Neural progenitor cell (in vitro differentiated cells): ENCODE measurements around the gene DEXI. TPM values are rescaled to one million over a fixed set of nuclear protein-coding genes. Genes with fewer than 3 reads are reported as not detected.

Source experiments
- DNase-seq: peaks from one replicate; pipeline ENCODE4 v3.0.0-alpha.2; 2016; ENCODE audit warnings: low spot score
- H2AFZ ChIP-seq: fragments of 200-600 bp; sonication (generic); replicated peaks from 2 replicates; pipeline ENCODE4 v1.6.1; 2016; ENCODE audit warnings: antibody characterized with exemption
- H3F3A ChIP-seq: fragments of 200-600 bp; sonication (generic); 2 replicates; pipeline ENCODE4 v1.6.1; 2016; ENCODE audit warnings: antibody characterized with exemption, low read depth
- H3K27ac ChIP-seq: fragments of 200-600 bp; sonication (generic); 2 replicates; pipeline ENCODE4 v1.5.1; 2016; ENCODE audit warnings: mild to moderate bottlenecking
- H3K27me3 ChIP-seq: fragments of 200-600 bp; sonication (generic); 2 replicates; pipeline ENCODE4 v1.6.1; 2016; ENCODE audit warnings: mild to moderate bottlenecking, moderate library complexity
- H3K36me3 ChIP-seq: fragments of 200-600 bp; sonication (generic); 2 replicates; pipeline ENCODE4 v1.5.1; 2016
- H3K4me1 ChIP-seq: fragments of 200-600 bp; sonication (generic); 2 replicates; pipeline ENCODE4 v1.6.1; 2016; ENCODE audit warnings: mixed run types
- H3K4me2 ChIP-seq: fragments of 200-600 bp; sonication (generic); 2 replicates; pipeline ENCODE4 v1.6.1; 2016
- H3K4me3 ChIP-seq: fragments of 200-600 bp; sonication (generic); 2 replicates; pipeline ENCODE4 v1.5.1; 2016
- H3K79me2 ChIP-seq: fragments of 200-600 bp; sonication (generic); 2 replicates; pipeline ENCODE4 v1.6.1; 2016; ENCODE audit warnings: low read depth
- H3K9ac ChIP-seq: fragments of 200-600 bp; sonication (generic); 2 replicates; pipeline ENCODE4 v1.6.1; 2016
- H3K9me3 ChIP-seq: fragments of 200-600 bp; sonication (generic); 2 replicates; pipeline ENCODE4 v1.5.1; 2016; ENCODE audit warnings: low read depth
- H4K20me1 ChIP-seq: fragments of 200-600 bp; sonication (generic); 2 replicates; pipeline ENCODE4 v1.6.1; 2016; ENCODE audit warnings: low read depth
- H3K27ac Mint-ChIP-seq: 3 replicates; pipeline ENCODE4 v1.8.0; 2021; ENCODE audit warnings: mixed read lengths
- H3K27me3 Mint-ChIP-seq: 2 replicates; pipeline ENCODE4 v1.8.0; 2022; ENCODE audit warnings: low read depth, mild to moderate bottlenecking, inconsistent platforms, moderate library complexity, mixed read lengths; ENCODE audit not compliant: insufficient read depth
- H3K36me3 Mint-ChIP-seq: 3 replicates; pipeline ENCODE4 v1.8.0; 2021; ENCODE audit warnings: mixed read lengths
- H3K4me1 Mint-ChIP-seq: 3 replicates; pipeline ENCODE4 v1.8.0; 2021; ENCODE audit warnings: mixed read lengths
- H3K4me3 Mint-ChIP-seq: 3 replicates; pipeline ENCODE4 v1.8.0; 2021; ENCODE audit warnings: mild to moderate bottlenecking, moderate library complexity, mixed read lengths
- H3K9me3 Mint-ChIP-seq: 3 replicates; pipeline ENCODE4 v1.8.0; 2020; ENCODE audit warnings: mixed read lengths
- EZH2 ChIP-seq: fragments of 200-600 bp; sonication (generic); IDR thresholded peaks from 2 replicates; pipeline ENCODE4 v1.6.1; 2017; ENCODE audit warnings: antibody characterized with exemption, mild to moderate bottlenecking, moderate library complexity
- EZH2phosphoT487 ChIP-seq: fragments of 200-600 bp; sonication (generic); IDR thresholded peaks from 2 replicates; pipeline ENCODE4 v1.6.1; 2017; ENCODE audit warnings: antibody characterized with exemption
- total RNA-seq: library from RNA; depleted of rRNA; stranded (reverse); fragments of >200 nt; gene quantifications from 2 replicates; pipeline ENCODE4 v1.2.3, GENCODE V29; 2015; ENCODE audit warnings: low replicate concordance
- TF ChIP-seq, protein P1 (sequence below): fragments of 200-600 bp; sonication (generic); IDR thresholded peaks from 2 replicates; pipeline ENCODE4 v1.5.1; 2017; ENCODE audit warnings: antibody characterized with exemption, mild to moderate bottlenecking

The DEXI gene
- total RNA-seq, 1 donor from 2014 or later = 16.4 TPM

DNA sequence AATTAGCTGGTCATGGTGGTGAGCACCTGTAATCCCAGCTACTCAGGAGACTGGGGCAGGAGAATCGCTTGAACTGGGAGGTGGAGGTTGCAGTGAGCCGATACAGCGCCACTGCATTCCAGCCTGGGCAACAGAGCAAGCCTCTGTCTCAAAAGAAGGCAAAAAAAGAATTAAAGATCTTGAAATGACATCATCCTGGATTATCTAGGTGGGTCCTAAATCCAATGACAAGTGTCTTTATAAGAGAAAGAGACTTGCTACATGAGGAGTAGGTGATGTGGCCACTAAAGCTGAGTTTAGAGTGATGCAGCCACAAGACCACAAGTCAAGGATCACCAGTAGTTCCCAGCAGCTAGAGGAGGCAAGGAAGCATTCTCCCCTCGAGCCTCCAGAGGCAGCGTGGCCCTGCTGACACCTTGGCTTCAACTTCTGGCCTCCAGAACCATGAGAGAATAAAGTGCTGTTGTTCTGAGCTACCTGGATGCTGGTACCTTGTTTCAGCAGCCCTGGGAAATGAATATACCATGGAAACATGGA lies 49.4 kb downstream of the DEXI start:
- H4K20me1 ChIP-seq = peaks cover 10% of the 10 kb centered on the region
- no peaks in the 10 kb centered on the region for H3K27me3 ChIP-seq
- H2AFZ ChIP-seq = no peak overlapping the region
- H3K4me3 Mint-ChIP-seq = no peak overlapping the region
- no peak overlapping the region for H3K4me3 ChIP-seq
- no peaks in the 10 kb centered on the region for H3K36me3 ChIP-seq
- no peak overlapping the region for H3K4me2 ChIP-seq
- no peaks in the 10 kb centered on the region for H3K36me3 Mint-ChIP-seq
- H3K27ac ChIP-seq = no peak overlapping the region
- H3K27me3 Mint-ChIP-seq = peaks cover 10% of the 10 kb centered on the region
- H3F3A ChIP-seq = no peaks in the 10 kb centered on the region
- H3K9ac ChIP-seq = no peak overlapping the region
- no peaks in the 10 kb centered on the region for H3K4me1 ChIP-seq
- H3K79me2 ChIP-seq = no peaks in the 10 kb centered on the region
- H3K9me3 ChIP-seq = no peaks in the 10 kb centered on the region
- no peaks in the 10 kb centered on the region for H3K9me3 Mint-ChIP-seq
- H3K4me1 Mint-ChIP-seq = no peaks in the 10 kb centered on the region
- no peak overlapping the region for H3K27ac Mint-ChIP-seq
- DNase-seq = no peak
- TF ChIP-seq, protein P1, sequence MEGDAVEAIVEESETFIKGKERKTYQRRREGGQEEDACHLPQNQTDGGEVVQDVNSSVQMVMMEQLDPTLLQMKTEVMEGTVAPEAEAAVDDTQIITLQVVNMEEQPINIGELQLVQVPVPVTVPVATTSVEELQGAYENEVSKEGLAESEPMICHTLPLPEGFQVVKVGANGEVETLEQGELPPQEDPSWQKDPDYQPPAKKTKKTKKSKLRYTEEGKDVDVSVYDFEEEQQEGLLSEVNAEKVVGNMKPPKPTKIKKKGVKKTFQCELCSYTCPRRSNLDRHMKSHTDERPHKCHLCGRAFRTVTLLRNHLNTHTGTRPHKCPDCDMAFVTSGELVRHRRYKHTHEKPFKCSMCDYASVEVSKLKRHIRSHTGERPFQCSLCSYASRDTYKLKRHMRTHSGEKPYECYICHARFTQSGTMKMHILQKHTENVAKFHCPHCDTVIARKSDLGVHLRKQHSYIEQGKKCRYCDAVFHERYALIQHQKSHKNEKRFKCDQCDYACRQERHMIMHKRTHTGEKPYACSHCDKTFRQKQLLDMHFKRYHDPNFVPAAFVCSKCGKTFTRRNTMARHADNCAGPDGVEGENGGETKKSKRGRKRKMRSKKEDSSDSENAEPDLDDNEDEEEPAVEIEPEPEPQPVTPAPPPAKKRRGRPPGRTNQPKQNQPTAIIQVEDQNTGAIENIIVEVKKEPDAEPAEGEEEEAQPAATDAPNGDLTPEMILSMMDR = no peak
- no peak for TF ChIP-seq EZH2phosphoT487

DNA sequence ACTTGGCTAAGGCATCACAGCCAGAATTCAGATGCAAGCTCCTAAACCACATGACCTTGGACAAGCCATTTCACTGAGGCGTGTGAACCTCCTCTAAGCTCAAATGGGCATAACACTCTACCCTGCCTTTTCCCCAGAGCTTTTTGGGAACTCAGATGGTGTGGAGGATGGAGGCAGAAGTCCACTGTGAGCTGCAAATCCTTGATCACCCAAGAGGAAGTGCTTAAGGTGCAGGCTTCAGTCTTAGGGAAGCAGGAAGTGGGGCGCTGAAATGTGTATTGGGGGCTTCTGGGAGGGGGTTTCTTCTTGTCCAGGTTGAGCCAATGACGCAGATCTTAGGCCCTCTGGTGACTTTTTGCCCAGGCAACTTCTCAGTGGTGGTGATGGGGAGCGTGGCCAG lies 52.4 kb downstream of the DEXI start:
- no peaks in the 10 kb centered on the region for H3K9me3 ChIP-seq
- H3K27ac ChIP-seq = no peak overlapping the region
- Mint-ChIP-seq H3K4me3 (no peak overlapping the region), H3K27ac (no peak overlapping the region), H3K9me3 (no peaks in the 10 kb centered on the region), H3K27me3 (peaks cover 14% of the 10 kb centered on the region), H3K36me3 (no peaks in the 10 kb centered on the region), H3K4me1 (no peaks in the 10 kb centered on the region)
- H2AFZ ChIP-seq = no peak overlapping the region
- no peaks in the 10 kb centered on the region for H3K4me1 ChIP-seq
- no peaks in the 10 kb centered on the region for H3K36me3 ChIP-seq
- no peak overlapping the region for H3K4me3 ChIP-seq
- no peak overlapping the region for H3K9ac ChIP-seq
- TF ChIP-seq, protein P1 = no peak
- TF ChIP-seq EZH2phosphoT487 (no peak), EZH2 (no peak)
- no peaks in the 10 kb centered on the region for H3F3A ChIP-seq
- no peak for DNase-seq
- peaks cover 6% of the 10 kb centered on the region for H4K20me1 ChIP-seq
- H3K79me2 ChIP-seq = no peaks in the 10 kb centered on the region
- H3K27me3 ChIP-seq = no peaks in the 10 kb centered on the region
- no peak overlapping the region for H3K4me2 ChIP-seq

DNA sequence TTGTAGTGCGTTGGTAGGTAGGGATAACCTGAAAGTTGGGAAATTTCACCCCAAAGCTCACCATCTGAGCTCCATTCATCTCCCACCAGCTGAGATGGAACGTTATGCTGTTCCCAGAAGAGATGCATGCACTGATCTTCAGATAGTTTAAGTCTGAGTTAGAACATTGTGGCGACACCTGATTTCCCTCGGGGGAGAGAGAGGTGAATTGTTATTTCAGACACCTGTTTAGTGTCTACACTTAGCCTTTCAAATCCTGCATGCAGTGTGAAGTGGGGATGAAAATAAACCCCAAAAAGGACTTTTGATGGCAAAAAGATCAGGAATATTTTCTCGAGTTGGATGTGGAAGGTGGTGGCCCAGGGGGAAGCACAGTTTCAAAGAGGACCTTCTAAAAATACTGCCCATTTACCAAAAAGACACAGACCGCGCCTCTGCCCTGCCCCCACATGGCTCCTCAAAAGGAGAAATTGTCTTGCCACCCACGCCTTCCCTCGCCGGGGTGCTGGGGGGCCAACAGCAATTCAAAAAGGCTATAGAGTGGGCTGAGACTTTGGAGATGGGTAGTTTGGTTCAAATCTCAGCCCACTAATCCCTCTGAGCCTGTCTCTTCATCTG lies 53.8 kb downstream of the DEXI start:
- no peak overlapping the region for H2AFZ ChIP-seq
- peaks cover 14% of the 10 kb centered on the region for H3K27me3 Mint-ChIP-seq
- H3K36me3 Mint-ChIP-seq = no peaks in the 10 kb centered on the region
- H3K9me3 ChIP-seq = no peaks in the 10 kb centered on the region
- no peak for DNase-seq
- no peak overlapping the region for H3K27ac Mint-ChIP-seq
- no peaks in the 10 kb centered on the region for H3K4me1 ChIP-seq
- no peaks in the 10 kb centered on the region for H3K36me3 ChIP-seq
- no peak overlapping the region for H3K9ac ChIP-seq
- no peaks in the 10 kb centered on the region for H3K79me2 ChIP-seq
- H3K4me3 ChIP-seq = no peak overlapping the region
- no peaks in the 10 kb centered on the region for H3K4me1 Mint-ChIP-seq
- H3K27me3 ChIP-seq = no peaks in the 10 kb centered on the region
- no peak overlapping the region for H3K4me2 ChIP-seq
- no peak overlapping the region for H3K4me3 Mint-ChIP-seq
- peaks cover 5% of the 10 kb centered on the region for H4K20me1 ChIP-seq
- no peak overlapping the region for H3K27ac ChIP-seq
- H3K9me3 Mint-ChIP-seq = no peaks in the 10 kb centered on the region
- no peak for TF ChIP-seq EZH2phosphoT487
- TF ChIP-seq EZH2 = no peak
- TF ChIP-seq, protein P1 = no peak
- no peaks in the 10 kb centered on the region for H3F3A ChIP-seq
